ENCODE data around the gene CCZ1B. TPM values are rescaled to one million over a fixed set of nuclear protein-coding genes. Genes with fewer than 3 reads are reported as not detected.
"Not testable (repeated sequence)": the region's sequence is repeated elsewhere in the genome, so short reads cannot be mapped to it uniquely, and the experiment has no call there.

Gene CCZ1B
- polyA plus RNA-seq, 3 donors, result 20.4 to 37.7 (median 21.9) TPM

DNA sequence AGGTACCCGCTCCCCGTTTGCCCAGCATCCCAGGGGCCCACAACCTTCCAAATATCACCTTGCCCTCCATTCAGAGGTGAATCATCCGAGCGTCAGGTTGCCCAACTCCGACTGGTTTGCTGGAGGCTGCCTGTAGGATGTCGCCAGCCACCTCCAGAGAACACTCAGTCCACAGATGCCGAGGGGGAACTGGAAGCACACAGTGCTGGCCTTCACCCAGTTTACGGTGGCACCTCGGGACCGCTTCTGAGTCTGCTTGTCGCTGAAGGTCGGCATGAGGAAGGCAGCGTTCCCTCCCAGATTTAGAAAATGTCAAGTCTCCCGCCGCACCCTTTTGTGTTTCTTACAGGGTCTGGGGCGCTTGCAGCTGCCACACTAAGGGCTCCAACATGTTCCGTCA, 27.6 kb upstream of the CCZ1B start:
- H3K27ac ChIP-seq (ENCODE audit: low read depth in 1 of 2, low read length in 2 of 2); intact Hi-C loops (cut with micrococcal nuclease); H3K36me3 Mint-ChIP-seq; H3K9me3 Mint-ChIP-seq; H4K20me1 ChIP-seq (ENCODE audit: insufficient read depth, low read length); H3K4me1 Mint-ChIP-seq; H3K9me3 ChIP-seq (replicated peaks in 1 of 2; ENCODE audit: control insufficient read depth in 1 of 2, insufficient read depth in 1 of 2, low read length in 2 of 2); DNase-seq; H3K9ac ChIP-seq (ENCODE audit: insufficient read depth, low read length, poor library complexity, severe bottlenecking); H3K4me3 ChIP-seq (replicated peaks in 1 of 3; ENCODE audit: low read depth in 2 of 3, low read length in 3 of 3); H3K27ac Mint-ChIP-seq; H2AFZ ChIP-seq (ENCODE audit: insufficient read depth, low read depth, low read length, poor library complexity, severe bottlenecking); H3K36me3 ChIP-seq (replicated peaks in 1 of 2; ENCODE audit: control insufficient read depth in 1 of 2, insufficient read depth in 2 of 2, low read length in 2 of 2); H3K4me2 ChIP-seq (replicated peaks; ENCODE audit: extremely low read depth, low read length, poor library complexity, severe bottlenecking); H3K4me1 ChIP-seq (ENCODE audit: control insufficient read depth in 1 of 2, insufficient read depth in 2 of 2, low read length in 2 of 2); H3K79me2 ChIP-seq (ENCODE audit: insufficient read depth, low read length): not testable (repeated sequence)
- WGBS (ENCODE audit: insufficient coverage), result 92% methylated on average over 15 of the region's 17 CpGs
- Mint-ChIP-seq H3K4me3 (peak overlapping the region in 1 of 2 donors; percentile 78), H3K27me3 (ENCODE audit: low read depth in 3 of 3) (peaks cover 14 to 40% (median 24%) of the 10 kb centered on the region in 3 donors)
- H3K27me3 ChIP-seq (ENCODE audit: control insufficient read depth in 2 of 2, insufficient read depth in 2 of 2, low read length in 2 of 2), result peaks cover 5 to 20% of the 10 kb centered on the region in 2 donors

DNA sequence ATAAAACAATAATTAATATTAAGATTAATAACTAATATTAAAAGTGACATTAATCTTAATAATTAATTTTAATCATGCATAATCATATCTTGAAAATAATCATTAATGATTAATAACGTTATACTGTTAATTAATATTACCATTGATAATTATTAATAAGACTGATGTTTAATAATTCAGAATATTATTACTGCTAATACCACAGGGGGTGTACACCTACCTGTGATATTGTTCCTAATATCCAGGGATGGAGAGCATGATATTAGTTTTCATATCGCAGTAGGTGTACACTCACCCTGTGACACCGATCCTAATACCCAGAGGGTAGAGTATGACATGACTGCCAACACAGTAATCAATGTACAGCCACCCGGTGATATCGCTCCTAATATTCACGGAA, 23.1 kb upstream of the CCZ1B start:
- H2AFZ ChIP-seq (ENCODE audit: insufficient read depth, low read depth, low read length, poor library complexity, severe bottlenecking); H3K27ac ChIP-seq (ENCODE audit: low read depth in 1 of 2, low read length in 2 of 2); H3K27ac Mint-ChIP-seq; H3K4me1 ChIP-seq (ENCODE audit: control insufficient read depth in 1 of 2, insufficient read depth in 2 of 2, low read length in 2 of 2); H3K36me3 Mint-ChIP-seq; H3K9ac ChIP-seq (ENCODE audit: insufficient read depth, low read length, poor library complexity, severe bottlenecking); DNase-seq; H3K79me2 ChIP-seq (ENCODE audit: insufficient read depth, low read length); H3K36me3 ChIP-seq (replicated peaks in 1 of 2; ENCODE audit: control insufficient read depth in 1 of 2, insufficient read depth in 2 of 2, low read length in 2 of 2); H3K4me3 ChIP-seq (replicated peaks in 1 of 3; ENCODE audit: low read depth in 2 of 3, low read length in 3 of 3); H3K27me3 ChIP-seq (ENCODE audit: control insufficient read depth in 2 of 2, insufficient read depth in 2 of 2, low read length in 2 of 2); H3K9me3 ChIP-seq (replicated peaks in 1 of 2; ENCODE audit: control insufficient read depth in 1 of 2, insufficient read depth in 1 of 2, low read length in 2 of 2); intact Hi-C loops (cut with micrococcal nuclease); H3K4me3 Mint-ChIP-seq; H3K4me1 Mint-ChIP-seq; H4K20me1 ChIP-seq (ENCODE audit: insufficient read depth, low read length); H3K4me2 ChIP-seq (replicated peaks; ENCODE audit: extremely low read depth, low read length, poor library complexity, severe bottlenecking); H3K9me3 Mint-ChIP-seq: not testable (repeated sequence)
- H3K27me3 Mint-ChIP-seq (ENCODE audit: low read depth in 3 of 3), result peaks cover 7 to 16% (median 7%) of the 10 kb centered on the region in 3 donors
- WGBS (ENCODE audit: insufficient coverage), result no CpG with 5 or more reads among the region's 6 CpGs

GRCh38 chr7:6847751-6848150, 21.7 kb upstream of the CCZ1B start:
- H3K79me2 ChIP-seq (ENCODE audit: insufficient read depth, low read length); H3K27ac ChIP-seq (ENCODE audit: low read depth in 1 of 2, low read length in 2 of 2); H3K27me3 Mint-ChIP-seq (ENCODE audit: low read depth in 3 of 3); H3K4me1 Mint-ChIP-seq; H3K4me3 Mint-ChIP-seq; H3K4me1 ChIP-seq (ENCODE audit: control insufficient read depth in 1 of 2, insufficient read depth in 2 of 2, low read length in 2 of 2); H3K4me3 ChIP-seq (replicated peaks in 1 of 3; ENCODE audit: low read depth in 2 of 3, low read length in 3 of 3); intact Hi-C loops (cut with micrococcal nuclease); H3K9me3 Mint-ChIP-seq; H4K20me1 ChIP-seq (ENCODE audit: insufficient read depth, low read length); H3K4me2 ChIP-seq (replicated peaks; ENCODE audit: extremely low read depth, low read length, poor library complexity, severe bottlenecking); DNase-seq; H3K9ac ChIP-seq (ENCODE audit: insufficient read depth, low read length, poor library complexity, severe bottlenecking); H3K36me3 Mint-ChIP-seq; H3K9me3 ChIP-seq (replicated peaks in 1 of 2; ENCODE audit: control insufficient read depth in 1 of 2, insufficient read depth in 1 of 2, low read length in 2 of 2); H3K36me3 ChIP-seq (replicated peaks in 1 of 2; ENCODE audit: control insufficient read depth in 1 of 2, insufficient read depth in 2 of 2, low read length in 2 of 2); H3K27ac Mint-ChIP-seq; H3K27me3 ChIP-seq (ENCODE audit: control insufficient read depth in 2 of 2, insufficient read depth in 2 of 2, low read length in 2 of 2); H2AFZ ChIP-seq (ENCODE audit: insufficient read depth, low read depth, low read length, poor library complexity, severe bottlenecking): not testable (repeated sequence)
- 100% methylated on average over 2 of the region's 18 CpGs for WGBS (ENCODE audit: insufficient coverage)

GRCh38 chr7:6845971-6846449, 19.9 kb upstream of the CCZ1B start:
- Mint-ChIP-seq H3K4me3 (peak overlapping the region in 1 of 2 donors; percentile 53), H3K27ac (peak overlapping the region in 1 of 7 donors; percentile 54)
- H3K79me2 ChIP-seq (ENCODE audit: insufficient read depth, low read length); H3K27ac ChIP-seq (ENCODE audit: low read depth in 1 of 2, low read length in 2 of 2); H3K9ac ChIP-seq (ENCODE audit: insufficient read depth, low read length, poor library complexity, severe bottlenecking); H3K4me2 ChIP-seq (replicated peaks; ENCODE audit: extremely low read depth, low read length, poor library complexity, severe bottlenecking); H3K4me3 ChIP-seq (replicated peaks in 1 of 3; ENCODE audit: low read depth in 2 of 3, low read length in 3 of 3); intact Hi-C loops (cut with micrococcal nuclease); H3K36me3 Mint-ChIP-seq; H3K27me3 ChIP-seq (ENCODE audit: control insufficient read depth in 2 of 2, insufficient read depth in 2 of 2, low read length in 2 of 2); H2AFZ ChIP-seq (ENCODE audit: insufficient read depth, low read depth, low read length, poor library complexity, severe bottlenecking); H3K36me3 ChIP-seq (replicated peaks in 1 of 2; ENCODE audit: control insufficient read depth in 1 of 2, insufficient read depth in 2 of 2, low read length in 2 of 2); H4K20me1 ChIP-seq (ENCODE audit: insufficient read depth, low read length); H3K4me1 Mint-ChIP-seq; H3K9me3 ChIP-seq (replicated peaks in 1 of 2; ENCODE audit: control insufficient read depth in 1 of 2, insufficient read depth in 1 of 2, low read length in 2 of 2); H3K4me1 ChIP-seq (ENCODE audit: control insufficient read depth in 1 of 2, insufficient read depth in 2 of 2, low read length in 2 of 2); H3K9me3 Mint-ChIP-seq; DNase-seq; H3K27me3 Mint-ChIP-seq (ENCODE audit: low read depth in 3 of 3): not testable (repeated sequence)
- 0% methylated on average over 1 of the region's 16 CpGs for WGBS (ENCODE audit: insufficient coverage)
